GM18907 (cell line): Measurements from ENCODE around the gene OXSM.
A peak's percentile ranks its signal among the peaks of the same experiment; 100 is the strongest.

ENCODE experiments used
- ATAC-seq: cut with Tn5 transposase; IDR thresholded peaks from one replicate; pipeline ENCODE4 v1.9.1; 2021; ENCODE audit warnings: mild to moderate bottlenecking, moderate library complexity; ENCODE audit not compliant: unreplicated experiment

OXSM gene

GRCh38 chr3:25789596-25790556, at the start of gene OXSM:
OXSM (plus strand) TSS chr3:25790090; CDS start chr3:25791021, 931 bp downstream.
- ATAC-seq, result peak; percentile 97

GRCh38 chr3:25744470-25744869, 45.4 kb upstream of the OXSM start:
- no peak for ATAC-seq

GRCh38 chr3:25747033-25747432, 42.9 kb upstream of the OXSM start:
- ATAC-seq, result no peak

GRCh38 chr3:25748189-25748588, 41.7 kb upstream of the OXSM start:
- ATAC-seq, result no peak

- no peak for ATAC-seq
Observed at GRCh38 chr3:25749031-25749581, 40.8 kb upstream of the OXSM start.

- no peak for ATAC-seq
Observed at GRCh38 chr3:25751048-25751447, 38.8 kb upstream of the OXSM start.

GRCh38 chr3:25751725-25752124, 38.2 kb upstream of the OXSM start:
- ATAC-seq, result no peak

- peak; percentile 95 for ATAC-seq
Observed at GRCh38 chr3:25768851-25769250, 21.0 kb upstream of the OXSM start.

- peak; percentile 62 for ATAC-seq
Observed at GRCh38 chr3:25775936-25776335, 14.0 kb upstream of the OXSM start.

GRCh38 chr3:25780618-25781017, 9.3 kb upstream of the OXSM start:
- no peak for ATAC-seq

GRCh38 chr3:25781145-25781757, 8.6 kb upstream of the OXSM start:
- peak; percentile 0 for ATAC-seq

GRCh38 chr3:25781758-25782594, 7.9 kb upstream of the OXSM start:
- ATAC-seq, result peak; percentile 64

- ATAC-seq, result no peak
Observed at GRCh38 chr3:25782636-25782937, 7.3 kb upstream of the OXSM start.

- ATAC-seq, result peak; percentile 85
Observed at GRCh38 chr3:25782938-25783660, 6.8 kb upstream of the OXSM start, which contains the start of gene NGLY1. NGLY1 (minus strand) TSS chr3:25783443; CDS start chr3:25783390, 53 bp downstream.

- ATAC-seq, result peak; percentile 35
Observed at GRCh38 chr3:25783661-25784512, 6.0 kb upstream of the OXSM start.

- ATAC-seq, result no peak
Observed at GRCh38 chr3:25784971-25785370, 4.9 kb upstream of the OXSM start.

GRCh38 chr3:25785826-25786225, 4.1 kb upstream of the OXSM start:
- ATAC-seq, result no peak

- ATAC-seq, result no peak
Observed at GRCh38 chr3:25787689-25788088, 2.2 kb upstream of the OXSM start.

GRCh38 chr3:25789209-25789595, 688 bp upstream of the OXSM start:
- no peak for ATAC-seq
